Midbrain (tissue), 1 donor: Measurements from ENCODE around the gene HRC.

ENCODE experiments used
- DNase-seq: peaks from one replicate; lab custom pipeline; 2025; lab: John Stamatoyannopoulos, UW

The HRC gene

GRCh38 chr19:49114630-49115363 lies 40.4 kb downstream of the HRC start:
- DNase-seq: peak; percentile 73

- DNase-seq: peak; percentile 54
These were observed 41.2 kb downstream of the HRC start, which contains the start of gene LIN7B for GRCh38 chr19:49113762-49114629. Gene LIN7B (plus strand): TSS chr19:49114370. CDS start chr19:49114405, 35 bp downstream.

GRCh38 chr19:49111218-49111998 lies 43.8 kb downstream of the HRC start:
- DNase-seq: no peak

GRCh38 chr19:49110567-49110966 lies 44.6 kb downstream of the HRC start:
- DNase-seq: no peak

- DNase-seq: no peak
These were observed 45.5 kb downstream of the HRC start for GRCh38 chr19:49109569-49110233.

- DNase-seq: no peak
These were observed 46.1 kb downstream of the HRC start for GRCh38 chr19:49109051-49109450.

GRCh38 chr19:49107625-49108459 lies 47.4 kb downstream of the HRC start:
- no peak for DNase-seq

GRCh38 chr19:49106648-49107135 lies 48.5 kb downstream of the HRC start:
- peak; percentile 37 for DNase-seq

GRCh38 chr19:49104229-49104864 lies 50.8 kb downstream of the HRC start:
- no peak for DNase-seq

- DNase-seq: no peak
These were observed 51.7 kb downstream of the HRC start for GRCh38 chr19:49103331-49104085.

GRCh38 chr19:49102303-49102702 lies 52.9 kb downstream of the HRC start:
- DNase-seq: no peak
